Measurements from ENCODE around the gene MET.

The MET gene

DNA sequence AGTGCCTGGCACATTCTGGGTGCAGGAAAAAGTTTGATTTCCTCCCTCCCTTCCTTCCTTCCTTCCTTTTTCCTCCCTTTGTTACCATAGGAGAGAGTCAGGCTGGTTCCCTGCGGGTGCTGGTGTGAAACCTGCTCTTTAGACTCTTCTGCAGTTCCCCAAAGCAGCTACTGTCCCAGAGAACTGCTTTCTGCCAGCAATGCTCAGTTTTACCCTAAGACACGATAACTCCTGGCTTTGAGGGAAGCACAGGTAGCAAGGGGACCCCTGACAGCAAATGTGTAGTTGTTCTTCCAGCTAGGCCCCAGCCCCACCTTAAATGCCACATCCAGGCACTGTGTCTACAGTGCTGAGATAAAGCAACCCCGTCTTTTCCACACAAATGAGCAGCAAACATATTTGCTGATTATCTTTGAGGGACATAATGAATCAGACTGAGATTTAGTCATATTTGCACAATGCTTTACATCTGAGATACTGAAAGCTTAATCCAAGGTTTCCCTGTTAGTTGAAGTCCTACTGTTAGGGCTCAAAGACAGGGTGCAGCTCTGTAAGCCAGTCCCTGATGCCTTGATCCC lies 55.5 kb downstream of the MET start:
- no peak for TF ChIP-seq CTCF (IDR thresholded peaks at IDR 0.05; ENCODE audit: borderline replicate concordance, control extremely low read depth, extremely low read depth, insufficient read depth, missing control alignments)
- DNase-seq (ENCODE audit: low spot score), result no peak
- in situ Hi-C loops (cut with MboI; ENCODE audit: low sequenced_read_pairs, unreplicated experiment), result no loop called here

GRCh38 chr7:116728413-116728812 lies 56.4 kb downstream of the MET start:
- no peak for TF ChIP-seq CTCF (IDR thresholded peaks at IDR 0.05; ENCODE audit: borderline replicate concordance, control extremely low read depth, extremely low read depth, insufficient read depth, missing control alignments)
- in situ Hi-C loops (cut with MboI; ENCODE audit: low sequenced_read_pairs, unreplicated experiment), result no loop called here

GRCh38 chr7:116730097-116731022 lies 58.4 kb downstream of the MET start:
- DNase-seq (ENCODE audit: low spot score), result no peak
- TF ChIP-seq CTCF (IDR thresholded peaks at IDR 0.05; ENCODE audit: borderline replicate concordance, control extremely low read depth, extremely low read depth, insufficient read depth, missing control alignments), result no peak
- in situ Hi-C loops (cut with MboI; ENCODE audit: low sequenced_read_pairs, unreplicated experiment), result no loop called here

More at GRCh38 chr7:116728413-116728812, 56.4 kb downstream of the MET start:
- no peak for DNase-seq (ENCODE audit: low spot score)

- in situ Hi-C loops (cut with MboI; ENCODE audit: low sequenced_read_pairs, unreplicated experiment), result no loop called here
- TF ChIP-seq CTCF (IDR thresholded peaks at IDR 0.05; ENCODE audit: borderline replicate concordance, control extremely low read depth, extremely low read depth, insufficient read depth, missing control alignments), result no peak
- DNase-seq (ENCODE audit: low spot score), result no peak
Measured at GRCh38 chr7:116731023-116731395, 59.0 kb downstream of the MET start.

GRCh38 chr7:116731445-116732335 lies 59.7 kb downstream of the MET start:
- no peak for DNase-seq (ENCODE audit: low spot score)
- in situ Hi-C loops (cut with MboI; ENCODE audit: low sequenced_read_pairs, unreplicated experiment), result no loop called here
- TF ChIP-seq CTCF (IDR thresholded peaks at IDR 0.05; ENCODE audit: borderline replicate concordance, control extremely low read depth, extremely low read depth, insufficient read depth, missing control alignments), result no peak
